ENCODE results near the gene SMAP2. TPM values are rescaled to one million over a fixed set of nuclear protein-coding genes. Genes with fewer than 3 reads are reported as not detected.

SMAP2 gene
- total and polyA plus RNA-seq, 2 donors (not counting 1 experiment from before 2014, with no cell fraction given): 16.7 to 28.7 TPM

GRCh38 chr1:40438391-40439015, 65.0 kb downstream of the SMAP2 start:
- Histone ChIP-seq H3K4me3 (replicated peaks in 1 of 4; ENCODE audit: control extremely low read depth in 1 of 4, insufficient read depth in 1 of 4, low read depth in 3 of 4, low read length in 4 of 4) (no peak overlapping the region), H3K79me2 (ENCODE audit: control insufficient read depth, insufficient read depth, low read length) (no peaks in the 10 kb centered on the region), H2AFZ (ENCODE audit: low read length) (no peak overlapping the region), H4K20me1 (ENCODE audit: control insufficient read depth, extremely low read depth, insufficient read depth, low read length) (no peaks in the 10 kb centered on the region), H3K4me2 (ENCODE audit: extremely low read depth, insufficient read depth, low read length) (no peak overlapping the region), H3K9me3 (ENCODE audit: control insufficient read depth, insufficient read depth, low read depth, low read length) (no peaks in the 10 kb centered on the region), H3K27ac (ENCODE audit: insufficient read depth, low read length) (no peak overlapping the region), H3K4me1 (ENCODE audit: control insufficient read depth, extremely low read depth, insufficient read depth, low read length) (no peaks in the 10 kb centered on the region), H3K36me3 (ENCODE audit: control insufficient read depth, insufficient read depth, low read length) (no peaks in the 10 kb centered on the region), H3K27me3 (ENCODE audit: control insufficient read depth, insufficient read depth, low read length) (no peaks in the 10 kb centered on the region), H3K9ac (ENCODE audit: insufficient read depth, low read length) (no peak overlapping the region)
- DNase-seq (ENCODE audit: low read depth in 2 of 2): peak; percentile 13 to 42
- peak; percentile 45 to 85 for TF ChIP-seq CTCF (conservative IDR thresholded peaks at IDR 0.05 in 1 of 2, IDR thresholded peaks at IDR 0.05 in 1 of 2; ENCODE audit: low read depth in 1 of 2, low read length in 2 of 2)
- TF ChIP-seq EZH2 (IDR thresholded peaks at IDR 0.05; ENCODE audit: low read length, missing control alignments): no peak

GRCh38 chr1:40439247-40439646, 65.7 kb downstream of the SMAP2 start:
- DNase-seq (ENCODE audit: low read depth in 2 of 2): no peak
- Histone ChIP-seq H3K27me3 (ENCODE audit: control insufficient read depth, insufficient read depth, low read length) (no peaks in the 10 kb centered on the region), H3K9me3 (ENCODE audit: control insufficient read depth, insufficient read depth, low read depth, low read length) (no peaks in the 10 kb centered on the region), H3K27ac (ENCODE audit: insufficient read depth, low read length) (no peak overlapping the region), H3K9ac (ENCODE audit: insufficient read depth, low read length) (no peak overlapping the region), H3K36me3 (ENCODE audit: control insufficient read depth, insufficient read depth, low read length) (no peaks in the 10 kb centered on the region), H3K79me2 (ENCODE audit: control insufficient read depth, insufficient read depth, low read length) (no peaks in the 10 kb centered on the region), H2AFZ (ENCODE audit: low read length) (no peak overlapping the region), H4K20me1 (ENCODE audit: control insufficient read depth, extremely low read depth, insufficient read depth, low read length) (no peaks in the 10 kb centered on the region), H3K4me2 (ENCODE audit: extremely low read depth, insufficient read depth, low read length) (no peak overlapping the region), H3K4me3 (replicated peaks in 1 of 4; ENCODE audit: control extremely low read depth in 1 of 4, insufficient read depth in 1 of 4, low read depth in 3 of 4, low read length in 4 of 4) (no peak overlapping the region), H3K4me1 (ENCODE audit: control insufficient read depth, extremely low read depth, insufficient read depth, low read length) (no peaks in the 10 kb centered on the region)
- TF ChIP-seq EZH2 (IDR thresholded peaks at IDR 0.05; ENCODE audit: low read length, missing control alignments) (no peak), CTCF (conservative IDR thresholded peaks at IDR 0.05 in 1 of 2, IDR thresholded peaks at IDR 0.05 in 1 of 2; ENCODE audit: low read depth in 1 of 2, low read length in 2 of 2) (no peak)

GRCh38 chr1:40449684-40450494, 76.4 kb downstream of the SMAP2 start, which contains the start of gene ZFP69B:
Gene ZFP69B (plus strand): TSS chr1:40450476. CDS start chr1:40450962, 486 bp downstream.
- Histone ChIP-seq H2AFZ (ENCODE audit: low read length) (peak within 1 kb of the TSS; percentile 97), H3K9me3 (ENCODE audit: control insufficient read depth, insufficient read depth, low read depth, low read length) (no peaks in the 10 kb centered on the region), H3K4me2 (ENCODE audit: extremely low read depth, insufficient read depth, low read length) (peak within 1 kb of the TSS; percentile 72), H3K27ac (ENCODE audit: insufficient read depth, low read length) (peak within 1 kb of the TSS; percentile 57), H3K4me3 (replicated peaks in 1 of 4; ENCODE audit: control extremely low read depth in 1 of 4, insufficient read depth in 1 of 4, low read depth in 3 of 4, low read length in 4 of 4) (peak within 1 kb of the TSS; percentile 52 to 90 (median 79)), H3K36me3 (ENCODE audit: control insufficient read depth, insufficient read depth, low read length) (no peaks in the 10 kb centered on the region), H3K4me1 (ENCODE audit: control insufficient read depth, extremely low read depth, insufficient read depth, low read length) (no peaks in the 10 kb centered on the region), H3K79me2 (ENCODE audit: control insufficient read depth, insufficient read depth, low read length) (no peaks in the 10 kb centered on the region), H3K9ac (ENCODE audit: insufficient read depth, low read length) (peak within 1 kb of the TSS; percentile 71), H3K27me3 (ENCODE audit: control insufficient read depth, insufficient read depth, low read length) (no peaks in the 10 kb centered on the region), H4K20me1 (ENCODE audit: control insufficient read depth, extremely low read depth, insufficient read depth, low read length) (no peaks in the 10 kb centered on the region)
- TF ChIP-seq CTCF (conservative IDR thresholded peaks at IDR 0.05 in 1 of 2, IDR thresholded peaks at IDR 0.05 in 1 of 2; ENCODE audit: low read depth in 1 of 2, low read length in 2 of 2) (no peak), EZH2 (IDR thresholded peaks at IDR 0.05; ENCODE audit: low read length, missing control alignments) (no peak)
- DNase-seq (ENCODE audit: low read depth in 2 of 2): peak; percentile 88 to 91

All from fibroblast of lung (primary cell).